ENCODE measurements around the gene CCRL2.

- TF ChIP-seq CTCF (IDR thresholded peaks at IDR 0.05; ENCODE audit: control extremely low read depth in 1 of 3, insufficient read depth in 1 of 3, low read depth in 1 of 3, low read length in 3 of 3) (no peak), JUND (IDR thresholded peaks at IDR 0.05; ENCODE audit: low read length) (no peak)
- TF ChIP-seq, protein P1, sequence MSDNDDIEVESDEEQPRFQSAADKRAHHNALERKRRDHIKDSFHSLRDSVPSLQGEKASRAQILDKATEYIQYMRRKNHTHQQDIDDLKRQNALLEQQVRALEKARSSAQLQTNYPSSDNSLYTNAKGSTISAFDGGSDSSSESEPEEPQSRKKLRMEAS (IDR thresholded peaks at IDR 0.05) = no peak
Observed at GRCh38 chr3:46365041-46365440, 42.0 kb upstream of the CCRL2 start.

Data from H1 (cell line).